B cell (primary cell): Measurements from ENCODE around the gene ZBTB40. TPM values are rescaled to one million over a fixed set of nuclear protein-coding genes. Genes with fewer than 3 reads are reported as not detected.

Source experiments
- ATAC-seq: fragments of 200-7000 bp; cut with Tn5 transposase; one replicate; pipeline ENCODE4 v1.10.0; 2021; ENCODE audit warnings: low read depth, mild to moderate bottlenecking, moderate number of reproducible peaks, moderate library complexity
- CTCF ChIA-PET: fragments of 350-600 bp; sonication (Branson Sonifier 250); formaldehyde crosslinking; loops from one replicate; lab custom pipeline; 2021; ENCODE audit warnings: antibody characterized with exemption, inconsistent platforms; lab: Charles Lee
- POLR2A ChIA-PET: fragments of 350-600 bp; sonication (Branson Sonifier 250); formaldehyde crosslinking; loops from one replicate; lab custom pipeline; 2021; ENCODE audit warnings: antibody characterized with exemption; lab: Charles Lee
- DNase-seq: peaks from one replicate; pipeline ENCODE4 v3.0.0; 2013
- H2AFZ ChIP-seq: 2 replicates; pipeline ENCODE4 v1.6.1; 2012; ENCODE audit warnings: mild to moderate bottlenecking, low read depth, low read length; ENCODE audit not compliant: insufficient read depth, poor library complexity, severe bottlenecking
- H3K27ac ChIP-seq, 2 donors: 1 replicate in 1 of 2; 2 replicates in 1 of 2; pipeline ENCODE4 v1.5.1; 2012 to 2013; ENCODE audit warnings: low read length in 2 of 2, mild to moderate bottlenecking in 2 of 2, moderate library complexity in 1 of 2
- H3K27me3 ChIP-seq, 4 experiments: fragments of 200-600 bp in 1 of 4; sonication (generic) in 1 of 4; replicated peaks in 1 of 4; 1 replicate in 2 of 4; 2 replicates in 2 of 4; pipeline versions ENCODE4 v1.6.1 to v1.7.0; 2013 to 2016; ENCODE audit warnings: low read length in 3 of 4, mild to moderate bottlenecking in 2 of 4, mixed read lengths in 1 of 4, moderate library complexity in 1 of 4; ENCODE audit not compliant: insufficient read depth in 4 of 4, control insufficient read depth in 3 of 4; ENCODE audit errors: control extremely low read depth in 1 of 4
- H3K36me3 ChIP-seq, 2 experiments: replicated peaks in 1 of 2; 1 replicate in 1 of 2; 2 replicates in 1 of 2; pipeline versions ENCODE4 v1.6.1 to v1.7.1; 2013; ENCODE audit warnings: low read length in 1 of 2; ENCODE audit not compliant: insufficient read depth in 2 of 2, control insufficient read depth in 1 of 2; ENCODE audit errors: control extremely low read depth in 1 of 2, extremely low read depth in 1 of 2
- H3K4me1 ChIP-seq, 2 donors: fragments of 200-600 bp in 1 of 2; sonication (generic) in 1 of 2; 1 replicate in 1 of 2; 2 replicates in 1 of 2; pipeline versions ENCODE4 v1.5.1 to v1.6.1; 2013 to 2017; ENCODE audit warnings: low read length in 2 of 2; ENCODE audit not compliant: control insufficient read depth in 2 of 2, insufficient read depth in 2 of 2
- H3K4me2 ChIP-seq: replicated peaks from 2 replicates; pipeline ENCODE3; 2012; ENCODE audit warnings: mild to moderate bottlenecking, low read depth, low read length; ENCODE audit not compliant: poor library complexity, severe bottlenecking
- H3K4me3 ChIP-seq, 5 experiments: fragments of 200-600 bp in 1 of 5; sonication (generic) in 1 of 5; 1 replicate in 3 of 5; 2 replicates in 2 of 5; pipeline versions ENCODE4 v1.5.1 to v1.7.0; 2011 to 2016; ENCODE audit warnings: low read length in 4 of 5, mild to moderate bottlenecking in 4 of 5, low read depth in 2 of 5, control low read depth in 1 of 5, moderate library complexity in 1 of 5; ENCODE audit not compliant: insufficient read depth in 1 of 5; ENCODE audit errors: control extremely low read depth in 1 of 5, extremely low read depth in 1 of 5
- H3K79me2 ChIP-seq: fragments of 200-600 bp; sonication (generic); one replicate; pipeline ENCODE4 v1.6.0; 2016; ENCODE audit warnings: low read length; ENCODE audit not compliant: control insufficient read depth, insufficient read depth
- H3K9ac ChIP-seq: fragments of 200-600 bp; sonication (generic); 2 replicates; pipeline ENCODE4 v1.6.1; 2017; ENCODE audit warnings: mild to moderate bottlenecking, low read length, moderate library complexity
- H3K9me3 ChIP-seq, 3 donors: one replicate each; pipeline versions ENCODE4 v1.6.1 to v1.7.1; 2013; ENCODE audit warnings: low read length in 2 of 3; ENCODE audit not compliant: control insufficient read depth in 2 of 3, insufficient read depth in 1 of 3; ENCODE audit errors: control extremely low read depth in 1 of 3
- H4K20me1 ChIP-seq: 2 replicates; pipeline ENCODE4 v1.6.0; 2012; ENCODE audit warnings: mild to moderate bottlenecking, low read length; ENCODE audit not compliant: insufficient read depth, control insufficient read depth, poor library complexity, severe bottlenecking
- H3K27ac Mint-ChIP-seq: one replicate; pipeline ENCODE4 v1.8.0; 2021; ENCODE audit warnings: mixed read lengths
- H3K27me3 Mint-ChIP-seq: one replicate; pipeline ENCODE4 v1.8.0; 2021; ENCODE audit warnings: mixed read lengths
- H3K4me1 Mint-ChIP-seq: one replicate; pipeline ENCODE4 v1.8.0; 2021; ENCODE audit warnings: mixed read lengths
- H3K4me3 Mint-ChIP-seq: one replicate; pipeline ENCODE4 v1.8.0; 2021; ENCODE audit warnings: mixed read lengths
- H3K9me3 Mint-ChIP-seq: one replicate; pipeline ENCODE4 v1.8.0; 2022; ENCODE audit warnings: mixed read lengths; ENCODE audit not compliant: insufficient read depth
- CTCF ChIP-seq: fragments of 200-600 bp; IDR thresholded peaks from one replicate; pipeline ENCODE4 v1.8.0; 2022; ENCODE audit warnings: antibody characterized with exemption, mild to moderate bottlenecking
- EZH2 ChIP-seq: IDR thresholded peaks from 2 replicates; pipeline ENCODE4 v1.6.1; 2012; ENCODE audit warnings: borderline replicate concordance, low read depth, mild to moderate bottlenecking, moderate library complexity, low read length; ENCODE audit not compliant: insufficient read depth, poor library complexity, severe bottlenecking
- WGBS: methylation state at CpG from one replicate; pipeline ENCODE4 v1.1.5; 2013; ENCODE audit warnings: missing lambda C conversion rate; ENCODE audit not compliant: insufficient coverage; 5-methylcytosine and 5-hydroxymethylcytosine counted together
- intact Hi-C: fragments of 100-400 bp; cut with micrococcal nuclease; formaldehyde crosslinking; loops from one replicate; pipeline ENCODE4 v1.10.0; 2022
- polyA plus RNA-seq: library from polyadenylated mRNA; depleted of rRNA; stranded (reverse); fragments of >200 nt; gene quantifications from 2 replicates; pipeline ENCODE4 v1.2.3, GENCODE V29; 2012
- total RNA-seq, 2 donors: library from RNA; stranded (reverse); fragments of 120-200 nt in 1 of 2; gene quantifications; 1 replicate in 1 of 2; 2 replicates in 1 of 2; pipeline versions ENCODE4 v1.2.3 to v1.2.4, GENCODE V29; 2013 to 2022

Gene ZBTB40
- total and polyA plus RNA-seq, 2 donors (not counting 1 experiment from before 2014, with no cell fraction given) = 30.9 to 51.9 TPM

DNA sequence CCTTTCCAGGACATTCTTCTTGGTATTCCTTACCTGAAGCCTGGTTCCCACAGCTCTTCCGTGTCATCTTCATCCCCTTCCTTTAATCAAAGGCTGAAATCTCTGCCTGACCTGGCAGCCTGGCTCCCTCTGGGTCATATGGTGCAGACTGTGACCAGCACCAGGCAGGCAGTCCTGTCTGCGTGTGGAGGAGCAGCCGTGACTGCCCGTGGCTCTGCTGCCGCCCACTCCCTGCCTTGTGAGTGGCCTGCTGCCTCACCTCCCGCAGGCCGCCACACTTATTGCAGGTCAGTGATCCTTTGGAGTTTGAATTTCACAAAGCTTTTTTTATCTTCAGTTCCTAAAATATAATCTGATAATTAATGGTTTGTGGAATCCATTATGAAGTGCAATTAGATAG, 75.5 kb downstream of the ZBTB40 start:
- no peak overlapping the region for H3K27ac ChIP-seq
- no peak overlapping the region for H3K4me2 ChIP-seq
- intact Hi-C loops = no loop called here
- 100% methylated on average over 4 of the region's 7 CpGs for WGBS
- H3K4me1 ChIP-seq = no peaks in the 10 kb centered on the region
- POLR2A ChIA-PET = interaction anchor here (0.6 kb wide), 1 partner anchor 112 kb away, joined by 3 read pairs; no protein-coding TSS in a partner anchor
- no peaks in the 10 kb centered on the region for H3K9me3 Mint-ChIP-seq
- H3K4me3 ChIP-seq = no peak overlapping the region
- H3K27ac Mint-ChIP-seq = no peak overlapping the region
- H3K9me3 ChIP-seq = no peaks in the 10 kb centered on the region
- CTCF ChIA-PET = no interaction called here
- no peak for ATAC-seq
- H3K4me1 Mint-ChIP-seq = no peaks in the 10 kb centered on the region
- H3K27me3 Mint-ChIP-seq = no peaks in the 10 kb centered on the region
- DNase-seq = no peak
- H3K9ac ChIP-seq = no peak overlapping the region
- H4K20me1 ChIP-seq = no peaks in the 10 kb centered on the region
- H3K79me2 ChIP-seq = no peaks in the 10 kb centered on the region
- peaks cover 0 to 62% of the 10 kb centered on the region in 2 experiments for H3K36me3 ChIP-seq
- no peak overlapping the region for H2AFZ ChIP-seq
- TF ChIP-seq EZH2 (no peak), CTCF (no peak)
- H3K27me3 ChIP-seq = no peaks in the 10 kb centered on the region
- no peak overlapping the region for H3K4me3 Mint-ChIP-seq

- no peaks in the 10 kb centered on the region for H3K4me1 ChIP-seq
- no peaks in the 10 kb centered on the region for H3K9me3 ChIP-seq
- H3K27me3 ChIP-seq = no peaks in the 10 kb centered on the region
- no peak overlapping the region for H3K27ac Mint-ChIP-seq
- no peaks in the 10 kb centered on the region for H3K9me3 Mint-ChIP-seq
- CTCF ChIA-PET = no interaction called here
- DNase-seq (no peak), ATAC-seq (no peak)
- no peak overlapping the region for H2AFZ ChIP-seq
- POLR2A ChIA-PET = no interaction called here
- no peak overlapping the region for H3K4me3 Mint-ChIP-seq
- H3K27ac ChIP-seq = no peak overlapping the region
- no peaks in the 10 kb centered on the region for H3K79me2 ChIP-seq
- H4K20me1 ChIP-seq = no peaks in the 10 kb centered on the region
- intact Hi-C loops = no loop called here
- H3K9ac ChIP-seq = no peak overlapping the region
- TF ChIP-seq CTCF (no peak), EZH2 (no peak)
- no peaks in the 10 kb centered on the region for H3K27me3 Mint-ChIP-seq
- peaks cover 0 to 61% of the 10 kb centered on the region in 2 experiments for H3K36me3 ChIP-seq
- 96% methylated on average over 14 of the region's 15 CpGs for WGBS
- no peaks in the 10 kb centered on the region for H3K4me1 Mint-ChIP-seq
- H3K4me2 ChIP-seq = no peak overlapping the region
- H3K4me3 ChIP-seq = no peak overlapping the region
These were observed 76.1 kb downstream of the ZBTB40 start for GRCh38 chr1:22527555-22528296.
